Testis (tissue), 2 donors: ENCODE results near the gene ANKFY1.

Experiments used
- CTCF ChIP-seq, 3 experiments: fragments of 450-650 bp in 2 of 3; fragments of 200-600 bp in 1 of 3; sonication (generic) in 1 of 3; IDR thresholded peaks; one replicate each; pipeline ENCODE4 v1.5.1; 2016 to 2019; ENCODE audit warnings: antibody characterized with exemption in 3 of 3, mild to moderate bottlenecking in 2 of 3, moderate library complexity in 1 of 3
- POLR2A ChIP-seq: fragments of 450-650 bp; IDR thresholded peaks from one replicate; pipeline ENCODE4 v1.6.1; 2017; ENCODE audit warnings: antibody characterized with exemption, mild to moderate bottlenecking, moderate library complexity

- TF ChIP-seq POLR2A (no peak), CTCF (IDR thresholded peaks at IDR 0.05) (no peak)
Measured at GRCh38 chr17:4201226-4201625, 62.6 kb downstream of the ANKFY1 start.
